ENCODE results near the gene CXCR3.
"Not testable (repeated sequence)": the region's sequence is repeated elsewhere in the genome, so short reads cannot be mapped to it uniquely, and the experiment has no call there.

GRCh38 chrX:71571390-71571789 is 46.9 kb downstream of the CXCR3 start:
- not testable (repeated sequence) for TF ChIP-seq POLR2A, CTCF (IDR thresholded peaks at IDR 0.05)

All from Peyer's patch (tissue), 4 donors.